GM10248 (cell line): Measurements from ENCODE around the gene PCDHA9.

Source experiments
- CTCF ChIA-PET: fragments of 300-600 bp; sonication (Branson Sonifier 250); formaldehyde crosslinking; extraction: SDS; loops from one replicate; lab custom pipeline; 2021; ENCODE audit warnings: antibody characterized with exemption; lab: Yijun Ruan, JAX
- POLR2A ChIA-PET: fragments of 350-650 bp; sonication (Branson Sonifier 250); formaldehyde crosslinking; extraction: SDS; loops from one replicate; lab custom pipeline; 2020; ENCODE audit warnings: antibody characterized with exemption; lab: Yijun Ruan, JAX
- DNase-seq: peaks from one replicate; pipeline ENCODE4 v3.0.0; 2012; ENCODE audit errors: extremely low spot score
- CTCF ChIP-seq: IDR thresholded peaks from 2 replicates; pipeline ENCODE4 v1.5.1; 2012; ENCODE audit warnings: mild to moderate bottlenecking, low read depth; ENCODE audit errors: extremely low read depth, missing control alignments, control extremely low read depth

The PCDHA9 gene

GRCh38 chr5:140882591-140882899, 34.4 kb downstream of the PCDHA9 start:
- no peak for DNase-seq
- no peak for TF ChIP-seq CTCF
- ChIA-PET CTCF (no interaction called here), POLR2A (no interaction called here)

GRCh38 chr5:140883373-140883772, 35.2 kb downstream of the PCDHA9 start:
- no peak for TF ChIP-seq CTCF
- POLR2A ChIA-PET = no interaction called here
- CTCF ChIA-PET = no interaction called here
- DNase-seq = no peak

GRCh38 chr5:140883927-140884697, 35.9 kb downstream of the PCDHA9 start:
- POLR2A ChIA-PET = no interaction called here
- DNase-seq = no peak
- TF ChIP-seq CTCF = no peak
- CTCF ChIA-PET = no interaction called here
